GM19397 (cell line): Measurements from ENCODE around the gene PPM1H.

ENCODE experiments used
- ATAC-seq: cut with Tn5 transposase; IDR thresholded peaks from one replicate; pipeline ENCODE4 v1.9.1; 2021; ENCODE audit warnings: mild to moderate bottlenecking, moderate library complexity; ENCODE audit not compliant: unreplicated experiment

The PPM1H gene

GRCh38 chr12:62878211-62878610, 56.7 kb downstream of the PPM1H start:
- ATAC-seq: no peak

GRCh38 chr12:62876938-62877548, 57.9 kb downstream of the PPM1H start:
- ATAC-seq: no peak

GRCh38 chr12:62873826-62874448, 61.0 kb downstream of the PPM1H start:
- ATAC-seq: no peak

- ATAC-seq: no peak
Measured at GRCh38 chr12:62873116-62873825, 61.7 kb downstream of the PPM1H start.

- ATAC-seq: no peak
Measured at GRCh38 chr12:62868820-62869219, 66.1 kb downstream of the PPM1H start.

GRCh38 chr12:62866451-62867082, 68.4 kb downstream of the PPM1H start:
- ATAC-seq: no peak

GRCh38 chr12:62865937-62866336, 69.0 kb downstream of the PPM1H start:
- no peak for ATAC-seq

- no peak for ATAC-seq
Measured at GRCh38 chr12:62865065-62865464, 69.9 kb downstream of the PPM1H start.

GRCh38 chr12:62862259-62862881, 72.6 kb downstream of the PPM1H start:
- ATAC-seq: no peak

- no peak for ATAC-seq
Measured at GRCh38 chr12:62861586-62861985, 73.4 kb downstream of the PPM1H start.

- ATAC-seq: no peak
Measured at GRCh38 chr12:62860501-62861411, 74.2 kb downstream of the PPM1H start.

GRCh38 chr12:62860020-62860419, 74.9 kb downstream of the PPM1H start:
- ATAC-seq: no peak

GRCh38 chr12:62859321-62859737, 75.6 kb downstream of the PPM1H start:
- ATAC-seq: no peak

- ATAC-seq: no peak
Measured at GRCh38 chr12:62856454-62856853, 78.5 kb downstream of the PPM1H start.

- ATAC-seq: no peak
Measured at GRCh38 chr12:62854024-62854423, 80.9 kb downstream of the PPM1H start.

GRCh38 chr12:62849398-62849797, 85.6 kb downstream of the PPM1H start:
- no peak for ATAC-seq

- no peak for ATAC-seq
Measured at GRCh38 chr12:62848418-62848817, 86.5 kb downstream of the PPM1H start.

- no peak for ATAC-seq
Measured at GRCh38 chr12:62847709-62848108, 87.2 kb downstream of the PPM1H start.

- no peak for ATAC-seq
Measured at GRCh38 chr12:62846491-62846890, 88.5 kb downstream of the PPM1H start.

GRCh38 chr12:62844915-62845314, 90.0 kb downstream of the PPM1H start:
- no peak for ATAC-seq
